ENCODE data around the gene ANKRD63. TPM values are rescaled to one million over a fixed set of nuclear protein-coding genes. Genes with fewer than 3 reads are reported as not detected.

ANKRD63 gene
- total and polyA plus RNA-seq, 10 of the 15 experiments (the other 5 are each of a cell fraction or from before 2014, with no cell fraction given), result not detected

GRCh38 chr15:40300771-40301170 is 17.9 kb upstream of the ANKRD63 start:
- H3K4me1 ChIP-seq (ENCODE audit: control insufficient read depth, insufficient read depth, low read length), result no peaks in the 10 kb centered on the region
- WGBS (ENCODE audit: insufficient coverage, insufficient replicate concordance, low lambda C conversion rate, missing lambda C conversion rate), result 0% methylated on average over 2 of the region's 2 CpGs
- H3K27me3 ChIP-seq (replicated peaks in 1 of 2; ENCODE audit: control insufficient read depth in 2 of 2, insufficient read depth in 2 of 2, low read length in 1 of 2), result no peaks in the 10 kb centered on the region
- POLR2A ChIA-PET, result no interaction called here
- no peaks in the 10 kb centered on the region for H4K20me1 ChIP-seq (ENCODE audit: control insufficient read depth, insufficient read depth)
- no peak overlapping the region for H3K27ac ChIP-seq (ENCODE audit: control insufficient read depth, insufficient read depth)
- in situ Hi-C loops (cut with MboI), result no loop called here
- no TSS peak for BruUV-seq (replicated peaks)
- RAD21 ChIA-PET (ENCODE audit: unreplicated experiment), result interaction anchor here (1.4 kb wide), 1 partner anchor 36 kb away, joined by 4 read pairs; no protein-coding TSS in a partner anchor
- no peaks in the 10 kb centered on the region; the same call in 2 of the 3 replicates for H3K9me3 ChIP-seq (replicated peaks; ENCODE audit: control insufficient read depth, insufficient read depth, low read length)
- FAIRE-seq, result no peak
- SMC1A ChIA-PET (ENCODE audit: uncharacterized antibody, unreplicated experiment), result no interaction called here
- CTCF ChIA-PET, result interaction anchor here (0.9 to 1.4 kb wide), 2 partner anchors 21 to 83 kb away, joined by 4 to 5 read pairs; no protein-coding TSS in a partner anchor
- H3K9ac ChIP-seq (ENCODE audit: control insufficient read depth, insufficient read depth, low read length), result no peak overlapping the region
- H3K79me2 ChIP-seq (ENCODE audit: control insufficient read depth, insufficient read depth, low read length), result no peaks in the 10 kb centered on the region
- intact Hi-C loops (cut with micrococcal nuclease; ENCODE audit: unreplicated experiment), result no loop called here
- no peak for DNase-seq (ENCODE audit: low read depth, low spot score)
- H3K4me3 ChIP-seq, result no peak overlapping the region
- no peak for ATAC-seq
- H3K36me3 ChIP-seq (ENCODE audit: control insufficient read depth in 2 of 2, insufficient read depth in 2 of 2, low read length in 1 of 2), result no peaks in the 10 kb centered on the region
- H3K4me2 ChIP-seq (ENCODE audit: control insufficient read depth, insufficient read depth), result no peak overlapping the region
- no peak overlapping the region for H2AFZ ChIP-seq (ENCODE audit: control insufficient read depth, low read depth, low read length)
- TF ChIP-seq, protein P1, sequence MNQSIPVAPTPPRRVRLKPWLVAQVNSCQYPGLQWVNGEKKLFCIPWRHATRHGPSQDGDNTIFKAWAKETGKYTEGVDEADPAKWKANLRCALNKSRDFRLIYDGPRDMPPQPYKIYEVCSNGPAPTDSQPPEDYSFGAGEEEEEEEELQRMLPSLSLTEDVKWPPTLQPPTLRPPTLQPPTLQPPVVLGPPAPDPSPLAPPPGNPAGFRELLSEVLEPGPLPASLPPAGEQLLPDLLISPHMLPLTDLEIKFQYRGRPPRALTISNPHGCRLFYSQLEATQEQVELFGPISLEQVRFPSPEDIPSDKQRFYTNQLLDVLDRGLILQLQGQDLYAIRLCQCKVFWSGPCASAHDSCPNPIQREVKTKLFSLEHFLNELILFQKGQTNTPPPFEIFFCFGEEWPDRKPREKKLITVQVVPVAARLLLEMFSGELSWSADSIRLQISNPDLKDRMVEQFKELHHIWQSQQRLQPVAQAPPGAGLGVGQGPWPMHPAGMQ (IDR thresholded peaks at IDR 0.05; ENCODE audit: borderline replicate concordance), result no peak
- TF ChIP-seq RFX5 (IDR thresholded peaks at IDR 0.05; ENCODE audit: low read depth, low read length) (no peak), SPI1 (IDR thresholded peaks at IDR 0.05; ENCODE audit: borderline replicate concordance, insufficient read depth, low read depth, low read length) (no peak), CEBPZ (IDR thresholded peaks at IDR 0.05; ENCODE audit: low read depth, low read length) (no peak), ETV6 (conservative IDR thresholded peaks at IDR 0.05 in 1 of 2, IDR thresholded peaks at IDR 0.05 in 1 of 2; ENCODE audit: borderline replicate concordance in 1 of 2, low read depth in 1 of 2) (no peak), MYB (IDR thresholded peaks at IDR 0.05; ENCODE audit: borderline replicate concordance, low read depth, low read length) (no peak), REST (IDR thresholded peaks at IDR 0.05; ENCODE audit: low read depth, low read length) (no peak), KAT2A (conservative IDR thresholded peaks at IDR 0.05; ENCODE audit: control insufficient read depth, low read depth, low read length) (no peak), PAX5 (IDR thresholded peaks at IDR 0.05; ENCODE audit: borderline replicate concordance, low read depth, low read length) (no peak), HDGF (IDR thresholded peaks at IDR 0.05) (no peak)
- TF ChIP-seq, protein P2, sequence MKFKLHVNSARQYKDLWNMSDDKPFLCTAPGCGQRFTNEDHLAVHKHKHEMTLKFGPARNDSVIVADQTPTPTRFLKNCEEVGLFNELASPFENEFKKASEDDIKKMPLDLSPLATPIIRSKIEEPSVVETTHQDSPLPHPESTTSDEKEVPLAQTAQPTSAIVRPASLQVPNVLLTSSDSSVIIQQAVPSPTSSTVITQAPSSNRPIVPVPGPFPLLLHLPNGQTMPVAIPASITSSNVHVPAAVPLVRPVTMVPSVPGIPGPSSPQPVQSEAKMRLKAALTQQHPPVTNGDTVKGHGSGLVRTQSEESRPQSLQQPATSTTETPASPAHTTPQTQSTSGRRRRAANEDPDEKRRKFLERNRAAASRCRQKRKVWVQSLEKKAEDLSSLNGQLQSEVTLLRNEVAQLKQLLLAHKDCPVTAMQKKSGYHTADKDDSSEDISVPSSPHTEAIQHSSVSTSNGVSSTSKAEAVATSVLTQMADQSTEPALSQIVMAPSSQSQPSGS (IDR thresholded peaks at IDR 0.05; ENCODE audit: low read length), result no peak

All from GM12878 (cell line).